IPS-15b (cell line): ENCODE measurements around the gene IL20RB.

Source experiments
- H3K27me3 ChIP-seq: one replicate; pipeline ENCODE4 v1.6.1; 2013; ENCODE audit warnings: low read length; ENCODE audit not compliant: control insufficient read depth, insufficient read depth
- H3K36me3 ChIP-seq: one replicate; pipeline ENCODE4 v1.6.1; 2013; ENCODE audit warnings: low read length; ENCODE audit not compliant: control insufficient read depth, insufficient read depth
- H3K4me1 ChIP-seq: one replicate; pipeline ENCODE4 v1.6.1; 2013; ENCODE audit warnings: mild to moderate bottlenecking, low read length; ENCODE audit not compliant: control insufficient read depth, insufficient read depth
- H3K4me3 ChIP-seq: one replicate; pipeline ENCODE4 v1.5.1; 2013; ENCODE audit warnings: low read depth, low read length
- H3K9ac ChIP-seq: one replicate; pipeline ENCODE4 v1.6.1; 2013; ENCODE audit warnings: low read depth, mild to moderate bottlenecking, low read length
- H3K9me3 ChIP-seq: one replicate; pipeline ENCODE4 v1.6.1; 2013; ENCODE audit warnings: mild to moderate bottlenecking, low read length; ENCODE audit not compliant: control insufficient read depth, insufficient read depth

Gene IL20RB

GRCh38 chr3:137052298-137052697, 94.5 kb downstream of the IL20RB start:
- Histone ChIP-seq H3K9me3 (no peaks in the 10 kb centered on the region), H3K36me3 (no peaks in the 10 kb centered on the region), H3K4me3 (no peak overlapping the region), H3K4me1 (no peaks in the 10 kb centered on the region), H3K27me3 (no peaks in the 10 kb centered on the region), H3K9ac (no peak overlapping the region)
